GM21423 (cell line): ENCODE results near the gene ITGAD.
A peak's percentile ranks its signal among the peaks of the same experiment; 100 is the strongest.

Source experiments
- ATAC-seq: cut with Tn5 transposase; IDR thresholded peaks from one replicate; pipeline ENCODE4 v1.9.1; 2021; ENCODE audit warnings: mild to moderate bottlenecking, moderate library complexity; ENCODE audit not compliant: unreplicated experiment

Gene ITGAD

DNA sequence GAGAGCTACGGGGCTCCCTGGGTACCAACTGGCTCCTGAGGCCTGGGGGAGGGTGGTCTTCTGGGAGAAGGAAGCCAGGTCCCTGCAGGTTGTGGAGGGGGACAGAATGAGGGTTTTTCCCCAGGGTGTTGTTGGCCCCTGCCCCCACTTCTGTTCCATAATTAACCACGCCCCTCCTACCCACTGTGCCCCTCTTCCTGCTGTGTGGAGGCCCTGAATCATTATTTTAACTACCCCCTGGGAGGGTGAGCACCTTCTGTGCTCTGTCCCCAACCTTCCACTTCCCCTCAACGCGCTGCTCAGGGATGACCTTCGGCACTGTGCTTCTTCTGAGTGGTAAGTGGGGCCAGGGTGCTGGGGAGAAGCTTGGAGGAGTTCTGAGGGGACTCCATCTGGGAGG lies at the start of gene ITGAD:
Gene ITGAD, plus strand, starts transcription at position 280 of the 400 bp plus-strand sequence. Its CDS starts 26 bp downstream, at position 306.
- no peak for ATAC-seq

DNA sequence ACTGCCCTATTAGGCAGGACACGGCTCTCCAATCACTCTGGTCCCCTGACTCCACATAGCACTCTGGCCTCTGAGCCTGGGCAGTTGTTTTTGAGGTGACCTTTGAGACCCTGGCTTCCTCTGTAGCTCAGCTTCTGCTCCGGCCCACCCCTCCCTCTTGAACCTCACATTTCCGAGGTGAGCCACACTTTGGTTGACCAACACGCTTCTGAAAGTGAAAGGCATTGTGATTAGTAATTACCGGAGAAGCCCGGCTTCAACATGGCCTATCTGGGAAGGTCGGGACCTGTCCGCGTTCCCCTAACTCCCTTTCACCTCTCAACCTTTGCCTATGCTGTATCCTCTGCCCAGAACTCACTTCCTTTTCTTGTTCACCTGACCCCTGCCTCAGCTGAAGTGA lies 48.4 kb upstream of the ITGAD start:
- peak; percentile 86 for ATAC-seq

DNA sequence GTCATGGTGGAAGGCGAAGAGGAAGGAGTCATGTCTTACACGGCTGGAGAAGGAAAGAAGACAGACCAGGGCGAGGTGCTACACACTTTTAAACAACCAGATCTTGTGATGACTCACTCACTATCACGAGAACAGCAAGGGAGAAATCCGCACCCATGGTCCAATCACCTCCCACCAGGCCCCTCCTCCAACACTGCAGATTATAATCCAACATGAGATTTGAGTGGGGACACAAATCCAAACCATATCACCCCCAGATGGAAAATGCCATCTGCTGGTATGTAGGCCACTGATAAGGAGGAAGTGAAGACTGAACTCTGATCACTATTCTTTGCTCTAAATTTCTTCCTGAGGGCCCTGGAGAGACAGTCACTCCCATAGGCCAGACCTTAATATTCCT lies 45.7 kb upstream of the ITGAD start:
- no peak for ATAC-seq

DNA sequence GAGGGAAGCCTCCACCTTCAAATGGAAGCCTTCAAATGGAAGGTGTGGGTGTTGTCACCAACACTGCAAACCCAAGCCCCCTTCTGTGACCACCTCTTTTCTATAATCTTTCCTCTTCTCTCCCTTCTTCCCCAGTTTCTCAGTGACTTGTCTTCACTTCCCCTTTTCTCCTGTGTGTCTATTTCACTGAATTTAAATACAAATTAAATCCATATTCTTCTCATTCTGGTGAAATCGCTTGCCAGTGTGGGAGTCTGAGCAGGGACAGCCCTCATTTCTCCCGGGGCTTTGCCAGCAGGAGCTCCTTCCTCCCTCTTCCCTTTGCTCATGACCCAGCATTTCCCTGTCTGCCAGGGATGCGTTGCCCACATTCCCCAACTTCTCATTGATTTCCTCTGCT lies 44.6 kb upstream of the ITGAD start:
- ATAC-seq: no peak

DNA sequence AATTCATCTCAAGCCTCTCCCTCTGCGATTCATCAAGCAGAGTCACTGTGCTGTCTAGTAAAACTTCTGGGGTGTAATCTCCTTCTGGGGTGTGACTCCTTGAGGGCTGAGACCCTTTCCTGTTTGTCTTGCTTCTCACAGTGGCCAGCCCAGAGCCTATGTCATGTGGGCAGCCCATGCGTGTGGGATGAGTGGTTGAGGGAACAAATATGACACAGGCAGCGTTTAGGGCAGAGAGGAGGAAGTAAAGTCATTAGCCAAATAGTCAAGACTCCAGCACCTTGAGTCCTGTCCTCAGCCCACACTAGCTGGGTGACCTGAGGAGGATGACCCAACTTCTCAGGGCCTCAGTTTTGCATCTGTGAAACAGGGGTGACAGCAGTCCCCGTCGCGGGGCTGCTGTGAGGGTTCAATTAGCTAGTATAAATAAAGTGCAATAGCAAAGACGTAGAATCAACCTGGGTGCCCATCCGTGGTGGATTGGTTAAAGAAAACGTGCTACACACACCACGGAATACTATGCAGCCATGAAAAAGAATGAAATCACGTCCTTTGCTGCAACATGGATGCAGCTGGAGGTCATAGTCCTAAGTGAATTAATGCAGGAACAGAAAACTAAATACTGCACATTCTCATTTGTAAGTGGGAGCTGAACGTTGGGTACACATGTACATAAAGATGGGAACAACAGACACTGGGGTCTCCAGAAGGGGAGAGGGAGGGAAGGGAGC lies 42.7 kb upstream of the ITGAD start:
- ATAC-seq: no peak

DNA sequence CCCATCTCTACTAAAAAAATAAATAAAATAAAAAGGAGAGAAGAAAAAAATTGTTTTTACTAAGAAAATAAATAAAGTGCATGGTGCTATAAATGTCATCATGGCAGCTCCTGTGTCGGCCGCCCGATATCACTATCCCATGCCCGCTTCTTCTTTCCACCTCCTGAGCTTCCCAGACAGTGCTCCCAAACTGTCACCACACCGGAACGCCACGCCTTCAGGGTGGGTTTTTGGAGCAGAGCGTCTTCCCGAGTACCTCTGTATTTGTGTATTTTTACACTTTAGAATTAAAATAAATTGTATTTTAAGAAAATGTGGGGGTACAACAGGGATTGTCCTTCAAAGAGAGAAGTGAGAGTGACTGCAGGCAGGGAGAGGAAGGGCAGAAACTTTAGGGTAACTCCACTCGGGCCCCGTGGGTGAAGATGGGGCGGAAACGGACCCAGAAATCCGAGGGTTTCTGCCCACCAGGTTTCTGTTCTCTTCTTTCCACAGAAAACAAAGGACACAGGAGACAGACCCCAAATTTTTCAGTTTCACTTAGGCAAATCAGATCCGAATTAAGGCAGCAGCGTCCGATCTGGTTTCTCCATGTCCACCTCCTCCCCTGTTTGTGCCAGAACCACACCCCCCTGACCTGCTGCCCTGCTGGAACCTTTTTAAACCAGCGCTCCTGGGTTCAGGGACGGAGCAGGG lies 41.7 kb upstream of the ITGAD start:
- ATAC-seq: no peak

DNA sequence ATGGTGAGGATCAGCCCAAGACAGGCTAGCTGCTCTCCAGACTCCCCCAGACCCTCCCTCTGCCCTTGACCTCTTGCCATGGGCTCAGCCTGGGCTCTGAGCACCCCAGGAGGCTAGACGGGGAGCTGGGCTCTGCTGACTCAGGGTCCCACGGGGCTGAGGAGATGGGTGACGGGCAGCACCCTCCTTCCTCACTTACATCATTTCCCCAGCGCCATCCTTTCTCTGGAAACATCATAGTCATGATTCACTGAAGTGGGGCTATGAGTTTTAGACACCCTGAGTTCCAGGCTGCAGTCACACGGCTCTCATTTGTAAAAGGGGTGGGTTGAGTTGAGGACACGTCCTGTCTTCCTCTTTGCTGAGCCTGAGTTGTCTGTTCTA lies 41.2 kb upstream of the ITGAD start:
- ATAC-seq: no peak

DNA sequence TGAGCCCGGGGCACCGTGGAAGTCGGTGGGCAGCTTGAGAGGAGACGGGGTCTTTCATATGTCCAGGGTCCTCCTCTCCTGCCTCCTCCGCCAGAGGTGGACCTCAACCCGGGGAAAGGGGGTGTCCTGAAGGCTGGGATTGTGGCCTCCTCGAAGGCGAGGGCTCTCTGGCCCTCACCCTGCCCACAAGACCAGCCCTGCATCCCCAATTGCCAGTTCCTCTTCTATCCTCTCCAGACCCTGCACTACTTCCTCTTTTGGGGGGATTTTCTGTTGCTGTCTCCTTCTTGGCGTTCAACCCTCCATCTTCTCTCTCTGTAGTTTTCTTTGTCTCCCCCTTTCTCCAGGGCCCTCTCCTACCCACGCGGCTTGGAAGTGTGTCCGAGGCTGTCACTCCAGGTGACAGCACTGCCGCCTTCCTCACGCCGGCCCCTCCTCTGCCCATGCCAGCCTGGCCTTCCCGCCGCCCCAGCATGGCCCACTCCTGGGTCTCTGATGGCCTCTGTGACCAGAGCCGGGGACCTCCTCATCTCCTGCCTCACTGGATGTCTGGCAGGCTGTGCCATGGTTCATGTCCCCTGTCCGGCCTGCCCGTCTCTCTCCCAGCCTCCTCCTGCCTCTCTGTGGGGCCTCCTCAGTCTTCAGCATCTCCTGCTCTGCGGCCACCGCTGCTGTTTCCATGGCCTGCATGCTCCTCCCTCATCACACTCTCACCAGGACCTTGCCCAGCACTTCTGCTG lies 40.6 kb upstream of the ITGAD start:
- ATAC-seq: no peak

DNA sequence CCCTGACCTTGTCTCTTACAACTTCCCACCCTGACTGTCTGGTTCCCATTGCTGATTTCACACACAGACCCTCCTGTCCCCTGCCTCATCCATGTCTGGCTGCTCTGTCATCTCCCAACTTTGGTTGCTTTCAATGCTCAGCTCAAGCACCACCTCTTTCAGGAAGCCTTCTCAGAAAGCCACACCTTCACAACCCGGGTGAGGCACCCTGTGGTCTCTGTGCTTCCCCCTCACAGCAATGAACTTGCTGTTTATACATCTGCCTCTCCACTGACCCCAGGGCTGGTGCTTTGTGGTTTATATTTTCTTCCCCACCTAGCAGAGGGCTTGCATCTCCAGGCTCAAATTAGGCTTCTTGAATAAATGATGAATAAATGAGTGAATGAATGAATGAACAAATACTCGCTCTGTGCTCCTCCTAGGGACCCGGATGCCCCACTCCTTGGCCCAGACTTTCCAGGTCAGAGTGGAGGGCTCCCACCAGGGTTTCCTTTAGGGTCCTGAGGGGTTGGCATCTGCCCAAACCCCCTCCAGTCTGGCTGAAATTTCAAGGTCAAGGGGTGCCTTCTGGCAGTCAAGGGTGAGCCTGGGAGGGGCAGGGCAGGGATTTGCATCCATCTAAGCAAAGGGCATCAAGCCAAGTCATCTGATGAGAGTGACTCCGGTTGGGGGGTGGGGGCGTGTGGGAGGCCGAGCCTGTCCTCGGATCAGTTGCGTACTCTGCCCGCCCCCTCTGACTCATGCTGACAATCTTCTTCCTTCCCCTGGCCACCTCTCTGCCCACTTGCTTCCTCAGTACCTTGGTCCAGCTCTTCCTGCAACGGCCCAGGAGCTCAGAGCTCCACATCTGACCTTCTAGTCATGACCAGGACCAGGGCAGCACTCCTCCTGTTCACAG lies 38.5 kb upstream of the ITGAD start, which contains the start of gene ITGAX:
Gene ITGAX, plus strand, starts transcription at position 783 of the 898 bp plus-strand sequence. Its CDS starts 79 bp downstream, at position 862.
- peak; percentile 72 for ATAC-seq

DNA sequence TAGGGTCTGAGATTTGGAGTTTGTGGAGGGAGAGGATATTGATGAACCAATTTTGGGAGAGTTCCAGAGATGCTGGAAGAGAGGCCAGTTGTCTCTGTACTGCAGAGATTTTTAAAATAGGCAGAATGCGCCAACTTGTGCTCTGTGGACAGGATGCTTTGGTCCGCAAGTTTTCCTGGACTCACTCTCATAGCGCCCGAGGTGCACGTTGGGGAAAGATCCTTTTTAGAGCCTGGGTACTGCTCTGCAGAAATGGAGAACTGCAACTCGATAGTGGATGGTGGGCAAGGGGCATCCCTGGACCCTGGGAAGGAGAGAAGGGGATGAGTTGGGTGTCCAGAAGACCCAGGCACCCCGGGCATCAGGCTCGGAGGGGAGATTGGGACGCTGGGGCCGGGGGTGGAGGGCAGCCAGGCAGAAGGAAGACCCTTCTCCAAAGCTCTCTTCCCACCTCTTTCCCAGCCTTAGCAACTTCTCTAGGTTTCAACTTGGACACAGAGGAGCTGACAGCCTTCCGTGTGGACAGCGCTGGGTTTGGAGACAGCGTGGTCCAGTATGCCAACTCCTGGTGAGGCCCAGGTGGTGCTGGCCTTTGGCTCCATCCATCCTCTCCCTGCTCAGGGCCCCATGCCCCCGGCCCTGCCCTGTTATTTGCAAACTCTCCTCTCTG lies 37.6 kb upstream of the ITGAD start:
- no peak for ATAC-seq

DNA sequence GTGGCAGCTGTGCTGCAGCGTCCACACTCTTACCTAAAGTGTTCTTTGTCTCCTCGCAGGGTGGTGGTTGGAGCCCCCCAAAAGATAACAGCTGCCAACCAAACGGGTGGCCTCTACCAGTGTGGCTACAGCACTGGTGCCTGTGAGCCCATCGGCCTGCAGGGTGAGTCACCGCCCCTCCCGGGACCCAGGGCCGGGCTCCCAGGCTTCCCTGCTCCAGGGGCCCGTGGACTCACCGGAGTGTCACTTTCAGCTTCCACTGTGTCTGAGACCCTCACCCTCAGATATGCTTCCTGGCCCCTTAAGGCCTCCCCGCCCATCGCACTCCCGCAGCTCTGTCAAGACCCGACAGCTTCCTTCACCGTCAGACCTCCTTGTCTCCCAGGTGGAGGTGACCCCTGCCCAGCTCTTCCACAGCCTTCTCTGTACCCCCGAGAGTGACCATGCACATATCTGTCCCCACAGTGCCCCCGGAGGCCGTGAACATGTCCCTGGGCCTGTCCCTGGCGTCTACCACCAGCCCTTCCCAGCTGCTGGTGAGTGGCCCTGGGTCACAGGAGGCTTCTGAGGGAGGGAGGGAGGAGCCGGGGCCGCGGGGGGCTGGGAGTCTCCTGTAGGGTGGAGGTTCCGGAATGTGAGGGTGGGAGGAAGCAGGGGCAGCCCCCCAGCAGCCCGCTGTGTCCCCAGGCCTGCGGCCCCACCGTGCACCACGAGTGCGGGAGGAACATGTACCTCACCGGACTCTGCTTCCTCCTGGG lies 36.4 kb upstream of the ITGAD start:
- no peak for ATAC-seq

DNA sequence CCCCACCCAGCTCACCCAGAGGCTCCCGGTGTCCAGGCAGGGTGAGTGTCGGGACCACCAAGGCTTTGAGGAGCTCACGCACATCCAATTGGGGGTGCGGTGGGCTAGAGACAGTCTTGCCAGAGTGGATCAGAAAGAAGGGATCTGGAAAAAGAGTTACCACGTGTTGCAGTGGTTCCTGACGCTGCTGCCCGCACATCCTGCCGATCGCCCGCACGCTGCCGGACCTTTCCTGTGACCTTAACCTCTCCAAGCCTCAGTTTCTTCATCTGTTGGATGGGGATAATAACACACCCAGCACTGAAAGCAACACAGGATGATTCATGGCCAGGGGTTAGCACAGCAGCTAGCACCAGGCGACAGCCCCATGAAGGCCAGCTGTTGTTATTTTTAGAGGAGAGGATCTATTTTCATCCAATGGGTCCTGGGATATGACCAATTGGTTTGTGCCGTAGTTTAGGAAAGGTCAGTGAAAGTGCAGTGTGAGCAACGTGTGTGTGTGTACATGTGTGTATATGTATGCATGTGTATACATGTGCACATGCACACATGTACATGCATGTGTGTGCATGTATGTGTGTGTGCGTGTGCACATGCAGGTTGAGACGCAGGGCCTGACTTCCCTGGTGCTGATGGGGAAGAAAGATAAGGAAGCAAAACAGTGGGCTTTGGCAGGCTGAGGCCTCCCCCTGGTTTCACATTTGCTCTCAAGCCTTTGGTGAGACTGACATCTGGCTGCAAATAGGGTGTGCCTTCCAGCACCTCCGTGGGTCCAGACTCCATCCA lies 35.6 kb upstream of the ITGAD start:
- ATAC-seq: no peak

DNA sequence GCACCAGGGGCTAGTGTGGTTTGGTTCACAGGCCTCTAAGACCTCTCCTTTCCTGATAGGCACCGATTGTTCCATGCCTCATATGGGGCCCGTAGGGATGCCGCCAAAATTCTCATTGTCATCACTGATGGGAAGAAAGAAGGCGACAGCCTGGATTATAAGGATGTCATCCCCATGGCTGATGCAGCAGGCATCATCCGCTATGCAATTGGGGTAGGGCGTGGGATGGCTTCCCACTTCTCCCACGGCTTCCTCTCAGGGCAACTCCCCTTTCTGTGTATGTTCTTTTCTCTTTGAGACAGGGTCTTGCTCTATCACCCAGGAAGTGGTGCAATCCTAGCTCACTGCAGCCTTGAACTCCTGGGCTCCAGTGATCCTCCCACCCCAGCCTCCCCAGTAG lies 32.9 kb upstream of the ITGAD start:
- ATAC-seq: no peak

DNA sequence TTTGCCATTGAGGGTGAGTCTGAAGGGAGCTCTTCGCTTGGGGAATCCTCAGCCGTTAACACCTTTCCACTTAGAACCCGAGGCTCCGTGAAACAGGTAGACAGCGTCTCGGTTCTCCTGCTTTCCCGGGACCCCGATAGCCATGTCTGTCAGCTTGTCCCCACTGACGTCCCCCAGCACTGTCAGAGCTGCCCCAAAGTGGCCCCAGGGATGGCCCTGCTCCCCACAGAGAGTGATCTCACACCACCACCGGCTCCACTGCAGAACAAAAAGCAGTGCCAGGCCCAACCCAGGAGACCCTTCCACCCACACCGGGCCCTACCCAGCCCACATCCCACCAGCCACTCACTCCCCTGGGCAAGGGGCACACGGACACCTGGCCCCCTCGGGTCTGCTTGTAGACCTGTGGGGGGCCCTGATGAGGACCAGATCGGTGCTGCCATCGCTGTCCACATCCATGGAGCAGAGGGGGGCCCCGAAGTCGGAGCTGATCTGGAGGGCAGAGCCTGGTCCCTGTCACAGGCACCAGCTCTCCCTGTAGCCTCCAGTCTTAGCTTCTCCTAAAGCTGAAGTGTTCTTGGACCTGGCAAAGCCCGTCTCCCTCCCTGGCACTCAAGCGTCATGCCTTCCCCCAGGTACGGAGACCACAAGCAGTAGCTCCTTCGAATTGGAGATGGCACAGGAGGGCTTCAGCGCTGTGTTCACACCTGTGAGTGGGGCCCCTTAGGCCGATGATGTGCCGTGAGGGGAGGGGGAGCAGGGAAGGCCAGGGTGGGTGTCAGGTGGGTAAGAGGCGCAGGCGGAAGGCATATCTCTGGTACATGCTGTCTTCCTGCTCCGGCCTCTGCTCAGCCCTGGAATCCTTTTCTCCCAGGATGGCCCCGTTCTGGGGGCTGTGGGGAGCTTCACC lies 31.7 kb upstream of the ITGAD start:
- ATAC-seq: no peak

DNA sequence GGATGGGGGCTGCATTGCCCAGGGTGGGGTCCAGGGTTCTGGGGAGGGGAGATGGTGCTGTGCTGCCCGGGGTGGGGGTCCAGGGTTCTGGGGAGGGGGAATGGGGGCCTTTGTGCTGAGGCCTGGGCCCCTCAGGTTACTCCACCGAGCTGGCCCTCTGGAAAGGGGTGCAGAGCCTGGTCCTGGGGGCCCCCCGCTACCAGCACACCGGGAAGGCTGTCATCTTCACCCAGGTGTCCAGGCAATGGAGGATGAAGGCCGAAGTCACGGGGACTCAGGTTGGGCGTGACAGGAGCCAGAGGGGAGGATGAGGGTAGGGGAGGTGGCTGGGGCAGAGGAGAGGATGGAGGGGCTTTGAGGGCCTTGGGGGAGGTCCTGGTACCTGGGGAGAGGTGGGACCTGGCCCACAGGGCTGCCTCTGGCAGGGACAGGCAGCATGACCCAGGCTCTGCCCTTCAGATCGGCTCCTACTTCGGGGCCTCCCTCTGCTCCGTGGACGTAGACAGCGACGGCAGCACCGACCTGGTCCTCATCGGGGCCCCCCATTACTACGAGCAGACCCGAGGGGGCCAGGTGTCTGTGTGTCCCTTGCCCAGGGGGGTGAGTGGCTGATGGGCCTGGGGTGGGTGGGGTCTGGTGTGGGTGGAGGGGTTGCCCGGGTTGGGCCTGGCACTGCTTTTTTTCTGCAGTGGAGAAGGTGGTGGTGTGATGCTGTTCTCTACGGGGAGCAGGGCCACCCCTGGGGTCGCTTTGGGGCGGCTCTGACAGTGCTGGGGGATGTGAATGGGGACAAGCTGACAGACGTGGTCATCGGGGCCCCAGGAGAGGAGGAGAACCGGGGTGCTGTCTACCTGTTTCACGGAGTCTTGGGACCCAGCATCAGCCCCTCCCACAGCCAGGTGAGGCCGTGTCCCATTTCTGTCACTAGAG lies 30.4 kb upstream of the ITGAD start:
- ATAC-seq: no peak

DNA sequence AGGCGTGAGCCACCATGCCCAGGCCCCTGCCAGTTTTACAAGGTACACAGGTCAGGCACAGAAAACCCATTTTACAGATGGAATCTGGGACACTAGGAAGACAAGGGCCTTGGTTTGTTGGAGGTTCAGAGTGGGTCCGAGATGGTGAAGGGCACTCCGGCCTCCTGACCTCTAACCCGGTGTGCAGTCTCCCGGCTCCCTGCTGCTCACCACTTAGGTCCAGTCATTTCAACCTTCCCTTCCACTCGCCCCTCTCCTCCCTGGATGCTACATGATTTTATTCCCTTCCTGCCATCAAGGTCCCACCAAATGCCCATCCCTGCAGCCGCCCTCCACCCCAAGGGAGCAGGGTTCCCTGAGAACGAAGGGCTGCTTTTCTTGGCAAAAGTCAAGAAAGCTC lies 29.4 kb upstream of the ITGAD start:
- no peak for ATAC-seq

DNA sequence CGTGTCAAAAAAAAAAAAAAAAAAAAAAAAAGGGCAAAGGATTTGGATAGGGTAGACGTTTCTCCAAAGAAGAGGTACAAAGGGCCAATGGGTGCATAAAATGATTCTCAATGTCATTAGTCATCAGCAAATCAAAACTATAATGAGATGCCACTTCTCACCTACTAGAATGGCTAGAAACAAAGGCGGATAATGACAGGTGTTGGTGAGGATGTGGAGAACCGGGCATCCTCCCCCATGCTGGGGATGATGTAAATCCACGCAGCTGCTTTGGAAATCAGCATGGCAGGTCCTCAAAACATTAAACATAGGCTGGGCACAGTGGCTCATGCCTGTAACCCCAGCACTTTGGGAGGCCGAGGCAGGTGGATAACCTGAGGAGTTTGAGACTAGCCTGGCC lies 28.7 kb upstream of the ITGAD start:
- no peak for ATAC-seq
